Smooth muscle cell of the coronary artery (primary cell): ENCODE results near the gene SIGLEC12. TPM values are rescaled to one million over a fixed set of nuclear protein-coding genes. Genes with fewer than 3 reads are reported as not detected.

Source experiments
- total RNA-seq: library from RNA; depleted of rRNA; stranded (reverse); fragments of >200 nt; gene quantifications from 2 replicates; pipeline ENCODE4 v1.2.3, GENCODE V29; 2014; ENCODE audit warnings: low replicate concordance

SIGLEC12 gene
- total RNA-seq, result not detected in 2 replicates

DNA sequence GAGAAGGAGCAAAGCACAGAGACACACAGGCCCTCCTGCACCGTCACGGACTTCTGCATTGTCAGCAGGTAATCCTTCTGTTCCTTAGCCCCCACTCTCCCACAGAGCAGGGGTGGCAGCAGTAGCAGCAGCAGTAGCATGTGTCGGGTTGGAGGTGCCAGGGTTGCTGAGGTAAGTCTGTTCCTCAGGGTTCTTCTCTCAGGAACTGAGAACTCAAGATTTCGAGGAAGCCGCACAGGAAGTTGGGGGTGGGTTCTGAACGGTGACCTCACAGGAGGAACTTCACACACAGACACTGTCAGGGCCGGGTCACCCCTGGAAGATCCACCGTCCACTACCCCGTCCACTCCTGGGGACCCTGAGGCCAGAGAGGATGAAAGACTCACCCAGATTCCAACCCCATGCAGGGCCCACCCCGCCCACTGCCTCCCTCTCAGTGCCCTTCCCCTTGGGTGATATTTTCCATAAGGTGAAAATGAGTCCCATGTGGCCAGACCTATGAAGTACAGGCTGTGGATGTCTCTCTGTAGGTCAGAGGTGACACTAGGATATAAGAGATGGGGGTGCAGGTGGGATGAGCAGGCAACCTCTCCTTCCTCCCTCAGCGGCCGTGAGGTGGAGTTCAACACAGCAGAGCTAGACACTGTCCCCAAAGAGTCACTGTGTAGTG is at the start of gene SIGLEC12:
Gene SIGLEC12, minus strand, starts transcription at position 207 of the 670 bp plus-strand sequence. Its CDS starts 67 bp downstream, at position 140.

GRCh38 chr19:51531349-51532315 is 30.0 kb upstream of the SIGLEC12 start, which contains the start of gene SIGLEC6:
Gene SIGLEC6 (minus strand): TSS chr19:51531670. CDS start chr19:51531648, 22 bp downstream.

DNA sequence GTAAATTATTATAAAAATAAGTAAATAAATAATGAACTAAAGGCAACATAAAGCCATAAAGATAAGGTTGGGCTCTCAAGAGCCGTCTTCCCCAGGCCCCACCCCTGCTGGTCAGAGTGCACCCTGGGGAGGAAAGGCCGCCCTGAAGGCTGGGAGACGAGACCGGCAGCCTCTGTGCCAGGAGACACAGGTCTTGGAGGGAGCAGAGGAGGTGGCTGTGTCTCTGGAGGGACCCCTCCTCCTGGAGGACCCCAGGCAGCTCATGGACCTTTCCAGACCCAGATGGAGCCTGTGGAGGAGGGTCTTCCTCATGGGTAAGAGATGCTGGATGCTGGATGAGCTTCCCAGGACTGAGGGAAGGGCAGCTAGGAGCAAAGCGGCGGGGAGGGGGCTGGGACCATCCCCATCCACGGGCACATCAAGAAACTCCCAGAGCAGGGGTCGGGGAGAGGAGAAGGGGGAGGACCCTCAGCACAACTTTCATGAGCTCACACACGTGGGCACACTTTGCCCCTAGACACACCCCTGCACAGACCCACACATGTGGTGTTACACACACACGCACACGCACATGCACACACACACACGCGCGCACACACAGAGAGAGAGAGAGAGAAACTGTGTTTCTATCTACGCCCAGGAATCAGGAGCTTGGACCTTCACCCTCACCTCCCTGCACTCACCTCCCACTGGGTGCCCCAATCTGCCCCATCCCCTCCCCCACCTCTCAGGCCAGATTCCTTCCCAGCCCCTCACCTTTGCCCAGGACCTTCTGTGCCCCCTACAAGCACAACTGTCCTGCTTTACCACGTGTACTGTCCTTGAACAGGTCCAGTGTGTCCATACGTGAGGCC is 23.0 kb downstream of the SIGLEC12 start, which contains the start of gene CEACAM18:
Gene CEACAM18, plus strand, starts transcription at position 159 of the 854 bp plus-strand sequence.

GRCh38 chr19:51458051-51458645 is 43.5 kb downstream of the SIGLEC12 start, which contains the start of gene SIGLEC8:
Gene SIGLEC8 (minus strand): TSS chr19:51458454. CDS start chr19:51458387, 67 bp downstream.

Other genes with a start within 250 kb of the SIGLEC12 start
- gene IGLON5, start 190.2 kb downstream of the SIGLEC12 start, total RNA-seq, result not detected in 2 replicates
- gene VSIG10L, start 159.7 kb downstream of the SIGLEC12 start, total RNA-seq, result 0.23 and 0.30 TPM in 2 replicates
- gene ETFB, start 135.4 kb downstream of the SIGLEC12 start, total RNA-seq, result 202 and 403 TPM in 2 replicates
- gene CLDND2, start 132.8 kb downstream of the SIGLEC12 start, total RNA-seq, result not detected in 2 replicates
- gene NKG7, start 129.1 kb downstream of the SIGLEC12 start, total RNA-seq, result not detected in 2 replicates
- not detected in 2 replicates for gene LIM2, start 113.8 kb downstream of the SIGLEC12 start, total RNA-seq
- gene C19orf84, start 111.2 kb downstream of the SIGLEC12 start, total RNA-seq, result not detected in 2 replicates
- gene SIGLEC10, start 84.2 kb downstream of the SIGLEC12 start, total RNA-seq, result not detected in 2 replicates
- gene SIGLEC8, start 43.3 kb downstream of the SIGLEC12 start, total RNA-seq, result not detected in 2 replicates
- gene CEACAM18, start 23.3 kb downstream of the SIGLEC12 start, total RNA-seq, result not detected in 2 replicates
- not detected in 2 replicates for gene SIGLEC6, start 29.9 kb upstream of the SIGLEC12 start, total RNA-seq
- 2.1 and 11.2 TPM in 2 replicates for gene ZNF175, start 69.5 kb upstream of the SIGLEC12 start, total RNA-seq
- gene SIGLEC5, start 128.6 kb upstream of the SIGLEC12 start, total RNA-seq, result not detected in 2 replicates
- gene SIGLEC14, start 145.0 kb upstream of the SIGLEC12 start, total RNA-seq, result not detected in 2 replicates
- gene SPACA6, start 191.5 kb upstream of the SIGLEC12 start, total RNA-seq, result 8.5 and 12.8 TPM in 2 replicates
- 0.08 and 0.23 TPM in 2 replicates for gene HAS1, start 222.2 kb upstream of the SIGLEC12 start, total RNA-seq